VCaP (cell line): ENCODE results near the gene TENM4.

Experiments
- H3K27ac ChIP-seq: fragments of 450-650 bp; 2 replicates; pipeline ENCODE4 v1.5.1; 2017
- TF ChIP-seq, protein P1 (sequence below): fragments of 450-650 bp; conservative IDR thresholded peaks from 2 replicates; pipeline ENCODE4 v1.5.1; 2017; ENCODE audit warnings: mild to moderate bottlenecking, moderate library complexity

TENM4 gene

GRCh38 chr11:79375818-79376550 lies 64.8 kb downstream of the TENM4 start:
- no peak overlapping the region for H3K27ac ChIP-seq
- TF ChIP-seq, protein P1, sequence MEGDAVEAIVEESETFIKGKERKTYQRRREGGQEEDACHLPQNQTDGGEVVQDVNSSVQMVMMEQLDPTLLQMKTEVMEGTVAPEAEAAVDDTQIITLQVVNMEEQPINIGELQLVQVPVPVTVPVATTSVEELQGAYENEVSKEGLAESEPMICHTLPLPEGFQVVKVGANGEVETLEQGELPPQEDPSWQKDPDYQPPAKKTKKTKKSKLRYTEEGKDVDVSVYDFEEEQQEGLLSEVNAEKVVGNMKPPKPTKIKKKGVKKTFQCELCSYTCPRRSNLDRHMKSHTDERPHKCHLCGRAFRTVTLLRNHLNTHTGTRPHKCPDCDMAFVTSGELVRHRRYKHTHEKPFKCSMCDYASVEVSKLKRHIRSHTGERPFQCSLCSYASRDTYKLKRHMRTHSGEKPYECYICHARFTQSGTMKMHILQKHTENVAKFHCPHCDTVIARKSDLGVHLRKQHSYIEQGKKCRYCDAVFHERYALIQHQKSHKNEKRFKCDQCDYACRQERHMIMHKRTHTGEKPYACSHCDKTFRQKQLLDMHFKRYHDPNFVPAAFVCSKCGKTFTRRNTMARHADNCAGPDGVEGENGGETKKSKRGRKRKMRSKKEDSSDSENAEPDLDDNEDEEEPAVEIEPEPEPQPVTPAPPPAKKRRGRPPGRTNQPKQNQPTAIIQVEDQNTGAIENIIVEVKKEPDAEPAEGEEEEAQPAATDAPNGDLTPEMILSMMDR: no peak

GRCh38 chr11:79374727-79375126 lies 66.1 kb downstream of the TENM4 start:
- TF ChIP-seq, protein P1: no peak
- H3K27ac ChIP-seq: no peak overlapping the region

GRCh38 chr11:79371724-79372123 lies 69.1 kb downstream of the TENM4 start:
- H3K27ac ChIP-seq: no peak overlapping the region
- TF ChIP-seq, protein P1: no peak

- H3K27ac ChIP-seq: no peak overlapping the region
- TF ChIP-seq, protein P1: no peak
Observed at GRCh38 chr11:79371152-79371551, 69.7 kb downstream of the TENM4 start.

GRCh38 chr11:79369055-79369454 lies 71.8 kb downstream of the TENM4 start:
- H3K27ac ChIP-seq: no peak overlapping the region

DNA sequence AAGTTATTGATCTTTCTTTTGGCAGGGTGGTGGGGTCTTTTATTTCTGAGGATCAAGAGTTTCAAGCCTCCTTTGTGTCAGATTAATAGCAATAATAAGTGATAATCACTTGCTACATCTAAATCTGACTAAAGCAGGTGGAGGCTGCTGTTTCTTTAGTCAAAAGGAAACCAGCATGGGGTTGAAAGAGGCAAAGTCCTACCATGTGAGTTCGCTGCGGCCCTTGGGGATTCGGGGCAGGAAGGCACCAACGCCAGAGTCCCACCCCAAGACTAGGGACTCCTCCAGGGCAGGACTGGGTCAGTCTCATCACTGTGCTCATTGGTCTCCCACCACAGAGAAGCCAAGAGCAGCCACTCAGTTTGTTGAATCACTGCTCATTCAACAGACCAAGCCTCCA lies 73.0 kb downstream of the TENM4 start:
- TF ChIP-seq, protein P1: no peak
- H3K27ac ChIP-seq: no peak overlapping the region

More at GRCh38 chr11:79369055-79369454, 71.8 kb downstream of the TENM4 start:
- TF ChIP-seq, protein P1: no peak

- TF ChIP-seq, protein P1: no peak
Observed at GRCh38 chr11:79366218-79366617, 74.6 kb downstream of the TENM4 start.

More at GRCh38 chr11:79366218-79366617, 74.6 kb downstream of the TENM4 start:
- no peak overlapping the region for H3K27ac ChIP-seq
